ENCODE measurements around the gene DRD3.

The DRD3 gene

DNA sequence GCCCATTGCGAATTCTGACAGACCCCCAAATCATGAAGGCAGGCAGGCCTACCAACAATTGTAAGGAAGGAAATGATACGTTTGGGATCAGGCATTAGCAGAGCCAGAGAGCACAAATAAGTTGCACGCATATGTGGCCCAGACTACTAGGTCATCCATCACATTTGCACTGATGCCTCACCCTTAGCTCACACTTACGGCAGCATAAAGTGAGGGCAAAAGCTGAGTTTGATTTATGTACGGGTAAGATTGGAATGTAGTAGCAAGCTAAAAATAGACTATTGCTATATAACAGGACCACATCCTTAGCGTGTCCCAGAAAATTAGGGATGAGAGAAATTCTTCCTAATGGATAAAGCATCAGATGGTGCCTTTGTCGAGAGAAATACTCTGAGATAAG lies 63.7 kb downstream of the DRD3 start:
- no peak for DNase-seq

DNA sequence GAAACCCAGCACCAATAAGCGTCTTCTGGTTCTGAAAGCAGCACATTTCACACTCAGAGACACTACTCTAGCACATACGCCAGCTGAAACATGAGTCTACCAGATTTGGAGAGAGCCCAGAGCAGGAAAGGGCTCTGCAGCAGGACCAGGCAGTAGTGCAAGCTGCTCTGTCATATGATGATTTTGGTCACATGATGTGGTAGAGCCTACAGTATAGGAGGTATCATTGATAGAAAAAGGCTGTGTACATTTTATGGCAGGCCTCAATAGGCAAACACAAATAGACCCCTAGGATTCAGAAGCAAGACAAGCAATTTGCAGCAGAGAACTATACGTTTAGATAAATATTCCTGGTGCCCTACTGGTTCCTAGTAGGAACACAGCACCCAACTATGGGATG lies 64.1 kb downstream of the DRD3 start:
- DNase-seq = no peak

DNA sequence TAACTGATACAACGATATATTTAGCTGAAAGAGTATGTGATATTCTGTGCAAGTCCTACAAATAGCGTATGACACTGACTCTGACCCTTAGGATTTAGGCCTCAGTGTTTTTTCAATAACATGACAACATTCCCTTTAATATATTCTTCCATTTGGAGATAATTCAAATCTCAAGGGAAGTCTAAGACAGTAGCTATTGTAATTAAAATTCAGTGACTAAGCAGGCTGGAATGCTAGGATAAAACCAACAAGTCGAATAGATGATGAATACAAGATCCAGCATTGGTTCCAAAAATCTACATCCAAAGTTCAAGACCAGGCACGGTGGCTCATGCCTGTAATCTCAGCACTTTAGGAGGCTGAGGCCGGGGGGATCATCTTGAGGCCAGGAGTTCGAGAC lies 66.2 kb downstream of the DRD3 start:
- DNase-seq = no peak

DNA sequence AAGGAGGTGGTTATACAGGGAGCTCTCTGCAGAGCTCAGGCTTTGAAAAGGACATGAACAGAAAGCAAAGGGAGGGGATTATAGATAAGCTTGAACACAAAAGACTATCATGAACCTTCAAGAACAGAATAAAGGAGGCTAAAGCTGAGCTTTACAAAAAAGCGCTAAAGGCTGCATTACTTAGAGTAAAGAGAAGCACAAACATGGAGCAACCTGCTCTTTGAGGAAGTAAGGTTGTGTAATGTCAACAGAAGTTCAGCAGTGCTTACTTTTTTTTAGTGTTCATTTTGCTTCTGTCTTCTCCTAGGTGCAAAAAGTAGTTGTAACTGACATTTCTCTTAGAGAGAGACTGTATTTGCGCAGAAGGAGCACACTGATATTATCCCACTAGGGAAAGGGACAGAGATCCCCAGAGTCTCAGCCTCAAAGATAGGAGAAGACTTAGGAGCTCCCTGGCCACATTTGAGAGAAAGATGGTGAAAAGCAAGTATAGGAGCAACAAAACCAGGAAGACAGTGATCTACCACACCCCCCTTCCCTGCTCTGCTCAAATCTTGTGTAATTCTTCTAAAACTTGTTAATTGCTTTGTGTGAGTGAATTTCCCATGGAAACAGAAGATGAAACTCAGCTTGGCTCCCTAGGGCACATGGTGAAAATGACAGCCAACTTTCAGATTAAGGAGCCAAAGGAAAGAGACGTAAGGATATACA lies 67.6 kb downstream of the DRD3 start:
- no peak for DNase-seq

DNA sequence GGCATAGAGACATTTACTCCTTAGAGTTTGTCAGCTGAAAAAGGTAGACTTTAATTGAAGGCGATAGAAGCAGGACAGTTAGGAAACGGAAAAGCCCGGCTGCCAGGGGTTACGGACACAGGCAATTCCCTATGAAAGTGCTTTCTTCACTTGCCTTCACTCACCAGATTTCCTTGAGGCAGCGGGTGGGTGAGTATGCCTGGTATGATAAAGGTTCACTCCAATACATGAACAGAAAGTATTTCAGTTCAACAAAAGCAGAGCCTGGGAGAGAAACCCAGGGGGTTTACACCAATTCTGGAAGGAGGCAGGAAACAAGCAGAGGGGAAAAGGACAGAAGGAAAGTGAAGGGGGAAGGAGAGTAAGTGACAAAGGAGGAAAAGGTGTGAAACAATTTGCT lies 68.4 kb downstream of the DRD3 start:
- no peak for DNase-seq

DNA sequence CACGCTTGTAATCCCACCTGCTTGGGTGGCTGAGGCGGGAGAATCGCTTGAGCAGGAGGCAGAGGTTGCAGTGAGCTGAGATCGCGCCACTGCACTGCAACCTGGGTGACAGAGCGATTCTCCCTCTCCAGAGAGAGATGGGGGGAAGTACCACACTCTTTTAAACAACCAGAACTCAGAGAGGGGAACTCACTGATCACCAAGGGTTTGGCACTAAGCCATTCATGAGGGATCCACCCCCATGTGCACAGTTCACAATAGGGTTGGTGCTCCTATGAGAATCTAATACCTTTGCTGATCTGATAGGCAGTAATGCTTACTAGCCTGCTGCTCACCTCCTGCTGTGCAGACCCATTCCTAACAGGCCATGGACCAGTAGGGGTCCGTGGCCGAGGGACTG lies 70.7 kb downstream of the DRD3 start:
- no peak for DNase-seq

DNA sequence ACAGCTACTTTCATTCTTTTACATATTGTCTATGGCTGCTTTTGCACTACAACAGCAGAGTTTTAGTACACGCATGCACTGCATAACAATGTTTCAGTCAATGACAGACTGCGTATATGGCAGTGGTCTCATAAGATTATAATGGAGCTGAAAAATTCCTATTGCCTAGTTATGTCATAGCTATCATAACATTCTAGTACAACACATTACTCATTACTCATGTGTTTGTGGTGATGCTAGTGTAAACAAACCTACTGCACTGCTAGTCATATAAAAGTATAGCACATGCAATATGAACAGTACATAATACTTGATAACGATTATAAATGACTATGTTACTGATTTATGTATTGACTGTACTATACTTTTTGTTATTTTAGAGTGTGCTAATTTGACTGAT lies 74.4 kb downstream of the DRD3 start:
- DNase-seq = no peak

DNA sequence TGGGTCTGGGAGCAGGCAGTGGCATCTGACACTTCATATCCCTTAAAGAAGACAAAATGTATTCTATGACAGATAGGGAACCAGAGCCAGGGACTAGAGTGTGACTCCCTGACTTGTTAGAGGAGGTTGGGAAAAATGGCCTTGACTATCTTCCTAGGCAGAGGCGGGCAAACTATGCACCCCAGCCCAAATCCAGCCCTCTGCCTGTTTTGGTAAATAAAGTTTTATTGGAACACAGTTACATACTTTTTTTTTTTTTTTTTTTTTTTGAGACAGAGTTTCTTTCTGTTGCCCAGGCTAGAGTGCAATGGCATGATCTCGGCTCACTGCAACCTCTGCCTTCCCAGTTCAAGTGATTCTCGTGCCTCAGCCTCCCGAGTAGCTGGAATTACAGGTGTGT lies 75.0 kb downstream of the DRD3 start:
- no peak for DNase-seq

DNA sequence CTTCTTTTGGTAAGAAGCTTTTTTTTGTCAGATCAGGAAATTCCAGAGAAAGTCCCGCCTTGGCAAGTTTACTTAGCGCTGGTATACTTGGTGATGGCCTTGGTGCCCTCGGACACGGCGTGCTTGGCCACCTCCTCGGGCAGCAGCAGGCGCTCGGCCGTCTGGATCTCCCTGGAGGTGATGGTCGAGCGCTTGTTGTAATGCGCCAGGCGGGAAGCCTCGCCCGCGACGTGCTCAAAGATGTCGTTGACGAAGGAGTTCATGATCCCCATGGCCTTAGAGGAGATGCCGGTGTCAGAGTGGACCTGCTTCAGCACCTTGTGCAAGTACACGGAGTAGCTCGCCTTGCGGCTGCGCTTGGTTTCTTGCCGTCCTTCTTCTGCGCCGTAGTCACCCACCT lies 75.7 kb downstream of the DRD3 start:
- no peak for DNase-seq

DNA sequence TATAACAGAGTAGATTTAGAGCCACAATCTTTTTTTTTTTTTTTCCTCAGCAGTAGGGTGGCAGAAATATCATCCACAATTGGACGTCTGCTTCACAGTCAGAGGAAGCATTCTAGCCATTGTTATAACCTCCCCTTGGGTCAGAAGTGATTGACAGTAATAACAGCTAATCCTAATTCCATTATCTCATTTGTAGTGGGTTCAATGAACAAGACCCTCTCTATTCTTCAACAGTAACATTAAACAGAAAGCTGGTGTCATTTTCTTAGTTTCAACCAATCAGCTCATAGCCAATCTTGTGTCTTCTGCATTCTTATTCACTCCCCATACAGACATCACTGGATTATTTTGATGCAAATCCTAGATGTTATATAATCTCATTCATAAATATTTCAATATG lies 77.8 kb downstream of the DRD3 start:
- DNase-seq = no peak

DNA sequence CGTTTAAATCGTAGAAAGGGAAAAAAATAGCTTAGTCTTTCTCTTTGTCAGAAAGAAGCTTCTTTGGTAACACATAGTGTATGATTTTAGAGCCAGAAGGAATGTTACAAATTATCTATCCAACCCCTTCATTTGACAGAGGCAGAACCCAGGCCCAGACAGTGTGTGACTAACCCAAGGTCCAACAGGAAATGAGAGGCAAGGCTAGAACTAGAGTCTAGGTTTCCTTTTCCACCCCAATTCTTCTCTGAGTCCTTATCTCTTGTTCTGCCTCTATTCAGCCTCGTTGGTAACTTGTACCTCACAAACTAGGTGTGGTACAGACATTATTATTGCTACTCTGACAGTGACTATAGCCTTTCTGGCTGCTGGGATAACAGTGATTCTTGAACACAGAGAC lies 83.1 kb downstream of the DRD3 start:
- DNase-seq = no peak

DNA sequence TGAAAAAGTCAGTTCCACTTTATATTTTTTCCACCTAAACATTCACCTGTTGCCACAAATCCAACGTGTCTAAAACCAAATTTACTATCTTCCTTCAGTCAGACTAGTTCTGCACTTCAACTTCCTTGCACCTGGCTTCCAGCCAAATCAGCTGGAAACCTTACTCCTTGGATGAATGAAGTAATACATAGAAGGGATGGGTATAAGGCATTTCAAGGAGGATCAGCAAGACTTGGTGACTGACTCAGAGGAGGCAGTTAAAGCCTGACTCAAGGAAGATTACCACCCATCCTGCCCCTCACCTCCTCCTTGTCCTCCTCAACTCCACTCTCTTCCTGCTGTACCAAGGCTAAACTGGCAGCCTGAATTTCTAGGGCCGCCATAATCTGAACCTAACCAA lies 85.3 kb downstream of the DRD3 start:
- DNase-seq = no peak

DNA sequence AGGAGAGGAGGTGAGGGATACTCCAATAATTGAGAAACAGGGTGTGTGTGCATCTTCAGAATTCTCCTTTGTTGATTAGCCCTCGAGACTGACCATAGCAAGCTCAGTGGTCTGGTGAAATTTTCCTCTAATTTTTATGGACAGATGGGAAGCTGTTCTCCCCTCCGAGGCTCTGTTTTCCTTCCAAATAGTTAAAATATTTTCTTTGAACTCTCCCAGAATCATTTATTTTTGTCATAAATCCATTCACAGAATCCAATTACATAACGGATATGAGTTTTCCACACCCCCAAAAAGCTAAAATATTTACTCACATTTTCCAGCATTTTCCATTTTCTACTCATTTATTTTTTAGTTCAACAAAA lies 85.9 kb downstream of the DRD3 start:
- DNase-seq = no peak

DNA sequence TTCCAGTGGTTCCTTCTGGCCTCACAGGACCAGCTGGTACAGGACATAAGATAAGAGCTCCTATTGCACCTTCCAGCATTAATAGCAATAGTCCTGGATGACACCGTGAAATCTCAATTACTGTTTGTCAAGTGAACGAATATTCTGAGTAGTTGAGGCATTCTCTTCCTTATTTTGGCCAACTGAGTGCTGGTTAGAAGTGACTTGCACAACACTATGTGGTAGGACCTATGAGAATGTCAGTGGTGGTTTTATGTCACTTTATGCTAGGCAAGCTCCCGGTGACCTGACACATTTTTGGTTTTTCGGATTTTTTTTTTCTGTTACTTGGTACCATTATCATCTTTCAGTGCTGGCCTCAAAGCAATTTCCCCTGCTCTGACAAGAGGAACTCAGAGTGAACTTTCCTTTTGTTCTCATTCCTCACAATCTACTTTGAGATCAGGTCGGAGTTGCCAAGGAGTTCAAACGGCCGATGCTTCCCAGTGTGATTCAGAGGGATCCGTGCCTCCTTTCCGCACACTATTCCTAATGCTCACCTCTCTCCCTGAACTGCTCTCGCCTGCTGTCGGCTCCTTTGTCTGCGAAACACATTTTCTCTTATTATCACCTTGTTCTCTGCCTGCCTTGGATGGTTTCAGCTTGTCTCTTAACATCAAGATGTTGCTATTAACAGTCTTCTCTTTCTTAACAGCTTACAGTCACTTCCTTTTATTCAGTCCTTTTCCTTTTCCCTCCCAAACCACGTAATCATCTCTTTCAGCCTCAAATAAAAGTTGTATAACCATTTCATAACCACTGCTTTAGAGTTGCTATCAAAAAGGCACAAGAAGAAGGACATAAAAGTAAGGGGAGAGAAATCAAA lies 86.5 kb downstream of the DRD3 start:
- DNase-seq = no peak

DNA sequence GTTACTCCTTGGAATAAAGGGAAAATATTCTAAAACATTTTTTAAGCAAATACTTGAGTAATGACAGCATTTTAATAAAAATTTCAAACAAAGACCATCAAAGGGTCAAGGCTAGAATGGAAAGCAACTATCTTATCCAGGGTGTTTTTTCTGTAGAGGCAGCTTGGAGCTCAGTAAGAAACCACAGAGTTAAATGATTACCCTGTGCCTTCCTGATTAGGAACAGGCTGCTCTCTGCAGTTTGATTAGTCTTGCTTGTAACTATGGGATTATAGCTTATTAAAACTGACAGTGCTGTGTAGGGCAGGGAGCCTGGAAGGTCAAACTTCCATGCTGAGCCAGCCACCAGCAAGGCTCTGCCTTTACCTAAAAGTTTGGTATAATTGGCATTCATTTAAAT lies 89.2 kb downstream of the DRD3 start:
- no peak for DNase-seq

DNA sequence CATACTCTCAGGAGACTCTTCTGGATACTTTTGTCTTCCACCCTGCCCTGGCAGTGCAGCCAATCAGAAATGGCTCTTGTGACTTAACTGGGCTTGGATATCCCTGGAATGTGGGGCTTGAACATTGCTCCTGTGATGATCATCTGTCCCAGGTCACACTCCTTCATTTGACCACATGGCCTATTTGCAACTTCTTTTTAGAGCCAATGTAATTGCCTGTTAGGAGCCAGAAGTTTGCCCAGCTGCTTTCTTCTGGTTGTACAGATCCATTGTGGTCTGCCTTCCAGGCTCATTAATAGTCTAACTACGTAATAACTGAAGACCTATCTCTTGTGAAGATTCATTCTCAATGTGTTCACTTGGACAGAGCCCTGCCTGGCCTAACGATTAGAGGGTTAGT lies 92.5 kb downstream of the DRD3 start:
- no peak for DNase-seq

DNA sequence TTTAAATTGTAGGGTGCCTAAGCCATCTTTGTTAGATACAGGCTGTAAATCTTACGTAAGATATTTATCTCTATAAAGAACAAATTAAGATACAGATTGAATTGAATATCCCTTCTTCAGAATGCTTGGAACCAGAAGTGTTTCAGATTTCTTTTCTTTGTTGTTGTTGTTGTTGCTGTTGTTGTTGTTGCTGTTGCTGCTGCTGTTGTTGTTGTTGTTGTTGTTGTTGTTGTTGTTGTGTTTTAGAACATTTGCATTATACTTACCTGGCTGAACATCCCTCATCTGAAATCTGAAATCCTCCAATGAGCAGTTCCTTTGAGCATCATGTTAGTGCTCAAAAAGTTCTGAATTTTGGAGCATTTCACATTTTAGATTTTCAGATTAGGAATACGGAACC lies 95.7 kb downstream of the DRD3 start:
- DNase-seq = no peak

DNA sequence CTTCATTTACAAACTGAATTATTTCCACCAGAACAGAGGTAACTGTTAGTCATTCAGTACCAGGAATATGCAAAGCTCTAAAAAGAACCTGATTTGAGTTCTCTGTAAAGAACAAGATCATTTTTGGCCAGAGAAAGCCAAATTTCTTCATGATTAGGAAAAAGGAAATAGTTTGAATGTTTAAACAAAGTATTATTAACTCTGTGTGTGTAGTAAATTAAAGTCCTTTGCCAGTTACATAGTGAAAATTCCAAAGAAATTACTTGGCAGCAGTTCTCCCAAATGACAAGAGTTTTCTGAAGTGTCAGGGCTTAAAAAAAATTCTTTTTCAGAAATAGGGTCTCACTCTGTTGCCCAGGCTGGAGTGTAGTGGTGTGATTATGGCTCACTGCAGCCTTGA lies 97.8 kb downstream of the DRD3 start:
- no peak for DNase-seq

DNA sequence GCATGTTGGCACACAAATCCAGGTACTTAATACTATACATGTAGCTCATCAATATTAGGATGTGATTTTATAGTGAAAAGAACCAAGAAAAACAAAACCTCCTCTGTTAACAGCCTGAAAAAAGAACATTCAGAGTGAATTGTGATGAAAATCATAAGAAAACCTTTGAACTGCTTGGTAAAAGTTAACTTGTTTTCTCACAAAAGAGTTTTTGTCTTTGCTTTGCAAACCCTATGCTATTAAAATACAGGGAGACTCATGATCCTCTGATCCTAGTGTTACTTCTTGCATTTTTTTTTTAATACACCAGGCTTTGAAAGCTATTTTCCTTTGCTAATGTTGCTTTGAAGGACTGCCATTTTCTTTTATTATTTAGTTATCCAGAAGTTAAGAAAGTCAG lies 98.7 kb downstream of the DRD3 start:
- DNase-seq = no peak

DNA sequence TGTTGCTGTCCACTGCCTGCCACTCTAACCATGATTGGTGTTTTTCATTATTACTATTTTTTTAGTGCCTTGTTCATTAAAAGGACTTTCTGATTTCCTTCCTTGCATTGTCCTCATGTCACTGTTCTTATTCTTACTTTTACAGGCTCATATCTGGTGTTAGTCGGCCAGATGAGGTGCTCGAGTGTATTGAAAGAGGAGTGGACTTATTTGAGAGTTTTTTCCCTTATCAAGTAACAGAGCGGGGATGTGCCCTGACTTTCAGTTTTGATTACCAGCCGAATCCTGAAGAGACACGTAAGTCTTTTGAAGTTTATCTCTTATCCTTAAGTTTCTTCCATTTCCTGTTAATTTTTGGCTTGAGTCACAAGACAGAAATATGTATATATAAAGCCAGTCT lies 99.1 kb downstream of the DRD3 start:
- DNase-seq = no peak

DNA sequence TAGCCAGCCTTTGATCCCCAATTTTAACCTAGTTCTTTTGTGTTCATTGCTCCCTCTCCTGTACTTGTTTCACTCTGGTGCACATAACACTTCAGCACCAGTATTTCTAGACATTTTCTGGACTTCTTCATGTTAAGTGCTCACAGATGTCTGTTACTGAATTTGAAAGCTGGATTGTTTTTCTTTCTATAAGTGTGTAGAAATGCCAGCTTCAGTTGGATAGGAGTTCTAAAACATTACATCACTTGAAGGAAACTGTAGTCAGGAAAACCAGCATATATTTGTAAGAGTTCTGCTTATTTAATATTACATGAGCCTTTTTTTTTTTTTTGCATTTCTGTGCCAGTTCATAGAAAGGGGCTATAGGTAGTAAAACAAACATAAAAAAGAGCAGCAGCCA lies 100.7 kb downstream of the DRD3 start:
- DNase-seq = no peak

All from CD4-positive, alpha-beta T cell treated with Interleukin-4 for 4 hours (primary cell).